Hepatocyte (in vitro differentiated cells): Measurements from ENCODE around the gene ZC3H12D. TPM values are rescaled to one million over a fixed set of nuclear protein-coding genes. Genes with fewer than 3 reads are reported as not detected.
"Not testable (repeated sequence)": the region's sequence is repeated elsewhere in the genome, so short reads cannot be mapped to it uniquely, and the experiment has no call there.

Experiments used
- DNase-seq: peaks from one replicate; pipeline ENCODE4 v3.0.0-alpha.2; 2016; ENCODE audit warnings: low spot score
- H2AFZ ChIP-seq: fragments of 200-600 bp; sonication (generic); 2 replicates; pipeline ENCODE4 v1.6.0; 2016; ENCODE audit warnings: antibody characterized with exemption, mild to moderate bottlenecking
- H3K27ac ChIP-seq: fragments of 200-600 bp; sonication (generic); 2 replicates; pipeline ENCODE4 v1.5.1; 2016; ENCODE audit warnings: mild to moderate bottlenecking
- H3K27me3 ChIP-seq: fragments of 200-600 bp; sonication (generic); 2 replicates; pipeline ENCODE4 v1.6.1; 2016
- H3K36me3 ChIP-seq: fragments of 200-600 bp; sonication (generic); replicated peaks from 2 replicates; pipeline ENCODE4 v1.5.1; 2016; ENCODE audit warnings: low read depth; ENCODE audit not compliant: insufficient read depth
- H3K4me1 ChIP-seq: fragments of 200-600 bp; sonication (generic); 2 replicates; pipeline ENCODE4 v1.5.1; 2016; ENCODE audit warnings: mild to moderate bottlenecking, moderate library complexity; ENCODE audit not compliant: insufficient read depth
- H3K4me2 ChIP-seq: fragments of 200-600 bp; sonication (generic); 2 replicates; pipeline ENCODE4 v1.6.0; 2016
- H3K4me3 ChIP-seq: fragments of 200-600 bp; sonication (generic); 2 replicates; pipeline ENCODE4 v1.5.1; 2016; ENCODE audit warnings: mild to moderate bottlenecking
- H3K79me2 ChIP-seq: fragments of 200-600 bp; sonication (generic); 2 replicates; pipeline ENCODE4 v1.6.0; 2017; ENCODE audit warnings: mild to moderate bottlenecking
- H3K9me2 ChIP-seq: fragments of 200-600 bp; sonication (generic); replicated peaks from 2 replicates; pipeline ENCODE4 v1.6.0; 2017; ENCODE audit warnings: mild to moderate bottlenecking; ENCODE audit not compliant: insufficient read depth
- H3K9me3 ChIP-seq: fragments of 200-600 bp; sonication (generic); 2 replicates; pipeline ENCODE4 v1.5.1; 2016; ENCODE audit warnings: low read depth, mild to moderate bottlenecking
- H4K20me1 ChIP-seq: fragments of 200-600 bp; sonication (generic); 2 replicates; pipeline ENCODE4 v1.6.0; 2016; ENCODE audit warnings: mild to moderate bottlenecking; ENCODE audit not compliant: insufficient read depth, poor library complexity, severe bottlenecking
- CTCF ChIP-seq: fragments of 200-600 bp; sonication (generic); IDR thresholded peaks from 2 replicates; pipeline ENCODE4 v1.5.1; 2016; ENCODE audit warnings: antibody characterized with exemption, mild to moderate bottlenecking; ENCODE audit not compliant: poor library complexity
- EZH2 ChIP-seq: fragments of 200-600 bp; sonication (generic); IDR thresholded peaks from 2 replicates; pipeline ENCODE4 v1.6.1; 2016; ENCODE audit warnings: antibody characterized with exemption, mild to moderate bottlenecking, borderline replicate concordance
- EZH2phosphoT487 ChIP-seq: fragments of 200-600 bp; sonication (generic); IDR thresholded peaks from one replicate; pipeline ENCODE4 v1.6.1; 2018; ENCODE audit warnings: antibody characterized with exemption, mild to moderate bottlenecking, low read depth, moderate library complexity; ENCODE audit not compliant: unreplicated experiment, severe bottlenecking
- WGBS: methylation state at CpG from one replicate; pipeline ENCODE4 v1.1.6; 2016; ENCODE audit warnings: low lambda C conversion rate; ENCODE audit errors: missing lambda C conversion rate; 5-methylcytosine and 5-hydroxymethylcytosine counted together
- polyA plus RNA-seq: library from polyadenylated mRNA; unstranded; fragments of >200 nt; fragmentation: Nextera tagmentation; extraction: Ambion mirVana; gene quantifications from 2 replicates; pipeline ENCODE4 v1.2.1, GENCODE V29; 2016
- total RNA-seq: library from RNA; depleted of rRNA; stranded (reverse); fragments of >200 nt; gene quantifications from 2 replicates; pipeline ENCODE4 v1.2.3, GENCODE V29; 2014

The ZC3H12D gene
- total and polyA plus RNA-seq, 2 experiments from 2014 or later, result 0.06 to 0.50 TPM

- WGBS, result 88% methylated on average over 5 of the region's 5 CpGs
- TF ChIP-seq EZH2phosphoT487 (no peak), CTCF (no peak), EZH2 (no peak)
- Histone ChIP-seq H3K9me3 (no peaks in the 10 kb centered on the region), H2AFZ (no peak overlapping the region), H3K27ac (no peak overlapping the region), H3K27me3 (no peaks in the 10 kb centered on the region), H3K4me3 (no peak overlapping the region), H3K36me3 (no peaks in the 10 kb centered on the region), H3K4me2 (no peak overlapping the region), H3K9me2 (no peaks in the 10 kb centered on the region), H3K79me2 (no peaks in the 10 kb centered on the region), H4K20me1 (no peaks in the 10 kb centered on the region), H3K4me1 (peaks cover 12% of the 10 kb centered on the region)
- DNase-seq, result no peak
Measured at GRCh38 chr6:149446791-149447376, 37.9 kb downstream of the ZC3H12D start.

GRCh38 chr6:149445573-149445972, 39.2 kb downstream of the ZC3H12D start:
- TF ChIP-seq EZH2phosphoT487 (no peak), CTCF (no peak), EZH2 (no peak)
- Histone ChIP-seq H3K27me3 (no peaks in the 10 kb centered on the region), H3K36me3 (no peaks in the 10 kb centered on the region), H3K79me2 (no peaks in the 10 kb centered on the region), H3K9me2 (no peaks in the 10 kb centered on the region), H3K4me3 (no peak overlapping the region), H4K20me1 (no peaks in the 10 kb centered on the region), H3K27ac (no peak overlapping the region), H2AFZ (no peak overlapping the region), H3K4me1 (peaks cover 14% of the 10 kb centered on the region), H3K9me3 (no peaks in the 10 kb centered on the region), H3K4me2 (no peak overlapping the region)
- 95% methylated on average over 7 of the region's 7 CpGs for WGBS
- DNase-seq, result no peak

GRCh38 chr6:149445095-149445466, 39.7 kb downstream of the ZC3H12D start:
- H3K4me2 ChIP-seq, result no peak overlapping the region
- H3K9me3 ChIP-seq, result no peaks in the 10 kb centered on the region
- TF ChIP-seq EZH2phosphoT487 (no peak), CTCF (no peak), EZH2 (no peak)

GRCh38 chr6:149444360-149445094, 40.3 kb downstream of the ZC3H12D start:
- not testable (repeated sequence) for H3K4me2 ChIP-seq, H2AFZ ChIP-seq, H3K79me2 ChIP-seq, H3K9me2 ChIP-seq, H3K27me3 ChIP-seq, H3K9me3 ChIP-seq, DNase-seq, H3K27ac ChIP-seq, H3K36me3 ChIP-seq, H4K20me1 ChIP-seq, H3K4me3 ChIP-seq
- 79% methylated on average over 3 of the region's 3 CpGs for WGBS
- H3K4me1 ChIP-seq, result peaks cover 16% of the 10 kb centered on the region

More at GRCh38 chr6:149445095-149445466, 39.7 kb downstream of the ZC3H12D start:
- H3K27me3 ChIP-seq, result no peaks in the 10 kb centered on the region
- peaks cover 16% of the 10 kb centered on the region for H3K4me1 ChIP-seq
- H3K79me2 ChIP-seq, result no peaks in the 10 kb centered on the region
- DNase-seq, result no peak
- no peaks in the 10 kb centered on the region for H4K20me1 ChIP-seq
- H3K9me2 ChIP-seq, result no peaks in the 10 kb centered on the region
- H2AFZ ChIP-seq, result no peak overlapping the region
- 85% methylated on average over 6 of the region's 6 CpGs for WGBS
- H3K4me3 ChIP-seq, result no peak overlapping the region
- no peak overlapping the region for H3K27ac ChIP-seq
- no peaks in the 10 kb centered on the region for H3K36me3 ChIP-seq
